NCI-H2171 (cell line): ENCODE results near the gene GPR89A.
"Not testable (repeated sequence)": the region's sequence is repeated elsewhere in the genome, so short reads cannot be mapped to it uniquely, and the experiment has no call there.

Source experiments
- DNase-seq: peaks from one replicate; lab custom pipeline; 2025; lab: John Stamatoyannopoulos, UW

GPR89A gene

DNA sequence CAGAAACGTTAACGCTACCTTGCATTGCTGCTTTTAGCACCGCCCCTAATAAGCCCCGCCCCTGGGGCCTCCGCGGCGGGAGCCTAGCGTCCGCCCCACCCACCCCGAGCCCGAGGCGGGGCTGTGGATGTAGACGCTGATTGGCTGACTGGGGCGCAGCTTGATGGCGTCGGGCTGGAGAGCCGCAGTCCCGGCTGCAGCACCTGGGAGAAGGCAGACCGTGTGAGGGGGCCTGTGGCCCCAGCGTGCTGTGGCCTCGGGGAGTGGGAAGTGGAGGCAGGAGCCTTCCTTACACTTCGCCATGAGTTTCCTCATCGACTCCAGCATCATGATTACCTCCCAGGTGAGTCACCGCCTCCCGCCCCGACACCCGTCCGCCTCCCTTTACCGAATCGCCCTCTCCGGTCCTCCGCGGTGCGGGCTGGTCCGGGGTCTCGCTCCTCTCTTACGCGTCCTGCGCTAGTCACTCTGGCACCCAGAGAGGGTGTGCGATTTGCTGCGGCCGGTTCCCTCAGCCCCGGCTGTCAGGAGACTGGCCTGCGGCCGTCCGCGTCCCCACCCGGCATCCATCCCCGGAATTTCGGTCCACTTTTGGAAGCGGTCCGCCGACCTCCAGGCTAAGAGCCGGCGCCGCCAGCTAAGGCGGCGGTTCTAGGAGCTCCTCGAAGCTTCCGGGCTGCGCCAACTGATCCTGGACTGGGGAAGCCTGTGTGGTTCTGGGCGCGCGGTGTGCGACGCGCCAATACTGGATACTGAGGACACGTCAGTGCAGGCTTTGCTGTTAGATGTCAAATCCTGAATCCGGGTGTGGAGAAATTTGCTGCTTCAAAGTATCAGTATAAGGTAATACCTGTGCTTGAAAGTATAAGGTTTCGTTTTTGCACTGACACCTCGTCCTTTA lies at the start of gene GPR89A:
GPR89A (plus strand) TSS at position 156 of the 901 bp plus-strand sequence; CDS start at position 302, 146 bp downstream.
- peak; percentile 83 for DNase-seq

GRCh38 chr1:145586820-145587219 lies 21.0 kb upstream of the GPR89A start:
- DNase-seq = not testable (repeated sequence)

- DNase-seq = not testable (repeated sequence)
Measured at GRCh38 chr1:145590806-145591205, 17.0 kb upstream of the GPR89A start.

DNA sequence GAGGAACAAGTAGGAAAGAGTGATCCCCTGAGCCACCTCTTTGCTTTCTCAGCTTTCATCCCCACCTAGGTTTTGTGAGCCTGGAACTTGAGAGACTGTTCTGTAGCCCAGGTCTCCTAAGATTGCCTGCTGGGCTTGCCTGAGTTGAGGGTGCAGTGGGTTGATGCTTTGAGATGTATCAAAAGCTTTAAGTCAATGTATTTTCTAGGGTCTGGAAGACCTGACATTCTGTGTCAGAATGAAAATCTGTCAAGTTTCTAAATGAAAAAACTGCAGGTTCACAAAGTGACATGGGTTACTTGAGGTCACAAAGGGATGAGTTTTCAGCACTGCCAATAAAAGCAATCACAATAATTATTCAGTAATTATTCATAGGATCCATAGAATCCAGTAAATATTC lies 15.4 kb upstream of the GPR89A start:
- DNase-seq = not testable (repeated sequence)

DNA sequence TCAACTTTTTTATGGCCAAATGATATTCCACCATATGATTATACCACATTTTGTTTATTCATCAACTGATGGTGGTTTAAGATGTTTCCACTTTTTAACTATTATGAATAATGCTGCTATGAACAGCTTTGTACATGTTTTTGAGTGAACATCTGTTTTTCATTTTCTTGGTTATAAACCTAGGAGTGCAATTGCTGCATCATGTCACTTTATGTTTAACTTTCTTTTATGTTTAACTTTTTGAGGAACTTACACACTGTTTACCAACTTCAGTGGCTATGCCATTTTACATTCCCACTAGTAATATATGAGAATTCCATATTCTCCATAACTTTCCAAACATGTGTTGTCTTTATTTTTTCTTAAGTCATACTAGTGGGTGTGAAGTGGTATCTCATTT lies 12.4 kb upstream of the GPR89A start:
- DNase-seq = not testable (repeated sequence)

DNA sequence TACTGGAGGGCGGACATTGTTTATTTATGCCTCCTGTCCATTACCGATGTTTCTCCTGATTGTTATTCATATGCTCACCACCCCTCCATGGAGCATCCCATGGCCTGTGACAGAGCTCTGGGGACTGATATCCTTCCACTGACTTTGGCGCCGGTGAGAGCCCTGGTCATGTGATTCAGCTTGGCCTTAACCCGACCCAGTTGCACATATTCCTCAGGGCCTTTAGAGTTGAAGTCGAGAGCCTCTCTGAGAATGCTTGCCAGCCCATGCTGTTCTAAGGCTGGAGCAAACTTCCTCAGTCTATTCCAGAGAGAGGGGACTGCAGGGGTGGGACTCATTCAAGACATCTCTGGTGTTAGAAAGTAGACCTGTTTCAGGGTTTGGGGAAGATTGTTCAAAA lies 11.6 kb upstream of the GPR89A start:
- DNase-seq = not testable (repeated sequence)

- not testable (repeated sequence) for DNase-seq
Measured at GRCh38 chr1:145599426-145599825, 8.4 kb upstream of the GPR89A start.

GRCh38 chr1:145601593-145601992 lies 6.2 kb upstream of the GPR89A start:
- no peak for DNase-seq

DNA sequence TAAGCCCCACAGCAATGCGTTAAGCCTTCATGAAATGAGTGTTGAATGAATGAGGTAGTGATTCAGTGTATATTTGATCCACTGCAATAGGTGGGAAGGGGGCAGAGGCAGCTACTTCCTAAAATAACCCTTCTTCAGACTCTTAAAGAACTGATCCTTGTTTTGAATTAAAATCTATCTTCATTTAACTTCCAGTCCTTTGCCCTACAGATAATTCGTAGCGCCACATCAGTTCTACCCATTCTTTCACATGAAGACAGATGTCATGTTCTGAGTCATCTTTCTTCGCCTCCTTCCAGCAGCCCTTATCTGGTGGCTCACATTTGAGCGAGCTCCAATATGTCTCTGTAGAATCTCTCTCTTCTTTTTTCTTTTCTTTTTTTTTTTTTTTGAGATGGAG lies 948 bp upstream of the GPR89A start:
- DNase-seq = not testable (repeated sequence)

GRCh38 chr1:145607289-145607688 lies 499 bp upstream of the GPR89A start:
- not testable (repeated sequence) for DNase-seq

GRCh38 chr1:145610744-145611143 lies 3.0 kb downstream of the GPR89A start:
- DNase-seq = not testable (repeated sequence)

DNA sequence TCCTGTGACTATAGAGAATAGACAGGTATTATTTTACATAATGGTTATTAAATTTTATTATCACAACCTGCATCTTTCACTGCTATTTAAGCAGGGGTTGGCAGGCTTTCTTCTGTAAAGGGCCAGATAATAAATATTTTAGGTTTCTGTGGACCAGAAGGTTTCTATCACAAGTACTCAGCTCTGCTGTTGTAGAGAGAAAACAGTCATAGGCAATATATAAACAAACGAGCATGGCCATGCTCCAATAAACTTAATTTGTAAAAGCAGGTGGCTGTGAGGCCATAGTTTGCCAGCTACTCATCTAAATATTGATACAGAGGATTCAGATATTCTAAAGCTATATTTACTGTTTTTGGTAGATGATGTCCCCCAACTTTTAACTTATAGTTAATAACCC lies 12.3 kb downstream of the GPR89A start:
- DNase-seq = not testable (repeated sequence)

GRCh38 chr1:145622177-145622576 lies 14.4 kb downstream of the GPR89A start:
- DNase-seq = not testable (repeated sequence)

DNA sequence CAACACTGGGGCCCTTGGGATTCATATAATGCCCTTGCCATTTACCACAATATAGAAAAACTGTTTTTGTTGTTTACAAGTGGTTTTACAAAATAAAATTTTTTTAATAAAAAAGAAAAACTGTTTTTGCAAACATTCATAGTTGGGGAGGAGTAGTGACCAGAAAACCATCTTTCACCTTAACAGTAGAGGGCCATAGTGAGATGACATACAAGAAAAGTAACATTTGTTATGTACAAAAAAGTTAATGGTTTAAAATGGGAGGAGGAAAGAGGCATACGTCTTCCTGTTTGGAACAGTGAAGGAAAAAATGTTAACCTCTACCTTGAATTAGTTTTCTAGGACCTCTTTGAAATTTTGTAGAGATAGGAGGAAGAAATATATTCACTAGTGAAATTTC lies 28.4 kb downstream of the GPR89A start:
- DNase-seq = not testable (repeated sequence)

- DNase-seq = not testable (repeated sequence)
Measured at GRCh38 chr1:145641886-145642285, 34.1 kb downstream of the GPR89A start.

- not testable (repeated sequence) for DNase-seq
Measured at GRCh38 chr1:145643990-145644389, 36.2 kb downstream of the GPR89A start.

DNA sequence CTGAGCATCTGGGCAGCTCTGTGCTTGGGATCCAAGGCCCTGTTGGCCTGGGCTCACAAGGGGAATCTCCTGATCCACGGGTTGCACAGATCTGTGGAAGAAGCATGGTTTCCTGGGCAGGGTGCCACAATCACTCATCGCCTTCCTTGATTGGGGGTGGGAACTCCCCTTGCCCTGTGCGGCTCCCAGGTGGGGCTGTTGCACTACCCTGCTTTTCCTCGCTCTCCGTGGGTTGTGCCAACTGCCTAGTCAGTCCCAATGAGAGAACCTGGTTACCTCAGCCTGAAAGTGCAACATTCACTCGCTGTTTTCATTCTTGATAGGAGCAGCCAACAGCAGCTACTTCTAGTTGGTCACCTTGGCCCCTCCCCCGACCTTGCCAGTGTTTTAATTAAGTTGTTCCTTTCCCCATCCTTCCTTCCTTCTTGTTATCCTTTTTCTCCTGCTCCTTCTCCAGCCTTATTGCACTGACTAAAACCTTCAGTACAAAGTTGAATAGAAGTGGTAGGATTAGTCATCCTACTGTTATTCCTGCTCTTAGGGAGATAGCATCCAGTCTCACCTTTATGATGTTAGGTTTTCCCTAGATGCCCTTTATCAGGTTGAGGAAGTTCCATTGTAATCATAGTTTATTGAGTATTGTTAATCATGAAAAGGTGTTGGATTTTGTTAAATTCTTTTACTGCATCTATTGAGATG lies 48.6 kb downstream of the GPR89A start:
- not testable (repeated sequence) for DNase-seq

- not testable (repeated sequence) for DNase-seq
Measured at GRCh38 chr1:145662502-145662901, 54.7 kb downstream of the GPR89A start.

GRCh38 chr1:145665015-145665414 lies 57.2 kb downstream of the GPR89A start:
- not testable (repeated sequence) for DNase-seq

DNA sequence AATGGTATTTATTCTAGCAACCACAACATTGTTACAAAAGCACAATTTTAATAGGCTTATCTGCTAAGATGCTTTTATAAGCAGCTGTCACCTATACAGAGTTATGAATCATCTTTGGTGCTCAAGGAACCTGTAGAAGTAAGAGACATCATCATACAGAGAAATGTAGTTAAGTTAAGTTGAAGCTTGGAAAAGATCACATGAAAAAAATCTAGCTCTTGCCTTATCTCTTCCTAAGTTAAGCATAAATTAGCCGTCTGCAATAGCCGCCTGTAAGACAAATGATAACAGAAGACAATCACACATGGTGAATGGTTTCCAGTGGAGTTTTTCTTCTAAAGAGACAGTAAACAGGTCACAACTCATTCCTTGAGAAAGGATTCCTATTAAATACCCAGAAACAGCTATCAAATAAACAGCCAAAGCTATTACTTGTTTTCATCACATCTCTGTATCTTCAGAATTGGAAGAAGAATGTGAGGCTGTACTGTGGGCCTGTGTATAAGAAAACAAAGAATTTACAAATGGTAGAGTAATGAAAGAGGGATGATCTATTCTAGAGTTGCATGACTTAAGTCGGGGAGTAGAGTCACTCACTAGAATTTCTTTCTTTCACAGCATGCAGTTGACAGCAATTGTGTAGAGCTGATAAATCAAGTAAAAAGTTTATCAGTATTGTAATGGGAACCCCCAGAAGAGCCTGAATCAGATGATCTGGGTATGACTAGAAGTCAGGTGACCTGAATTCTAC lies 63.4 kb downstream of the GPR89A start:
- not testable (repeated sequence) for DNase-seq

DNA sequence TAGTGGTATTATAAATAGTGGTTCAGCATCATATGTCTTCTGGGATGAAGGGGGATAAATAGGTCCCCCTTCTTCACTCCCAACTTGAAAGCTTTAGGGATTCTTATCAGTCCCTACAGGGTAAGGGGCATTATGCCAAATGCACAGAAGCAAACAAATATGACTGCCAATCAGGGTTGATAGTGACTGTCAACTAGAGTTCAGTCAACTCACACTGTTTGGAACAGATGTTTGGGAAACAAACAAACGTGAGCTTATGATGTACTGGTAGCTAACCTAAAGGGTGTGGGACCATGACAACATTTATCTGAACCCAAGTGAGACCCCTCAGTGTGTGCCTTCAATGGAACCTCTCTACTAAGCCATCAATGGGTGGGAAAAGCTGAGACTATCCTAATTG lies 65.4 kb downstream of the GPR89A start:
- DNase-seq = not testable (repeated sequence)

GRCh38 chr1:145684858-145685257 lies 77.1 kb downstream of the GPR89A start:
- DNase-seq = not testable (repeated sequence)
